GM19455 (cell line): Measurements from ENCODE around the gene SAPCD2.
"Not testable (repeated sequence)": the region's sequence is repeated elsewhere in the genome, so short reads cannot be mapped to it uniquely, and the experiment has no call there.

Experiments
- ATAC-seq: cut with Tn5 transposase; IDR thresholded peaks from one replicate; pipeline ENCODE4 v1.9.1; 2021; ENCODE audit not compliant: unreplicated experiment

Gene SAPCD2

GRCh38 chr9:137066096-137066861, 4.1 kb downstream of the SAPCD2 start:
- no peak for ATAC-seq

- ATAC-seq: no peak
Measured at GRCh38 chr9:137065336-137065967, 4.9 kb downstream of the SAPCD2 start.

GRCh38 chr9:137064880-137065164, 5.5 kb downstream of the SAPCD2 start:
- ATAC-seq: no peak

GRCh38 chr9:137064027-137064879, 6.1 kb downstream of the SAPCD2 start:
- no peak for ATAC-seq

- no peak for ATAC-seq
Measured at GRCh38 chr9:137063311-137064026, 6.9 kb downstream of the SAPCD2 start.

GRCh38 chr9:137062798-137063197, 7.6 kb downstream of the SAPCD2 start:
- ATAC-seq: not testable (repeated sequence)

- no peak for ATAC-seq
Measured at GRCh38 chr9:137062384-137062783, 8.0 kb downstream of the SAPCD2 start.

- ATAC-seq: no peak
Measured at GRCh38 chr9:137058521-137059234, 11.7 kb downstream of the SAPCD2 start.

- no peak for ATAC-seq
Measured at GRCh38 chr9:137057545-137057944, 12.8 kb downstream of the SAPCD2 start.

- no peak for ATAC-seq
Measured at GRCh38 chr9:137056739-137057415, 13.5 kb downstream of the SAPCD2 start.

- no peak for ATAC-seq
Measured at GRCh38 chr9:137055385-137056364, 14.7 kb downstream of the SAPCD2 start.

- ATAC-seq: no peak
Measured at GRCh38 chr9:137054932-137055384, 15.4 kb downstream of the SAPCD2 start.

- no peak for ATAC-seq
Measured at GRCh38 chr9:137053944-137054931, 16.1 kb downstream of the SAPCD2 start, which contains the start of gene ENTPD2. Gene ENTPD2 (minus strand): TSS chr9:137054061. CDS start chr9:137053997, 64 bp downstream.

GRCh38 chr9:137052998-137053943, 17.1 kb downstream of the SAPCD2 start:
- no peak for ATAC-seq

- ATAC-seq: no peak
Measured at GRCh38 chr9:137052293-137052692, 18.1 kb downstream of the SAPCD2 start.

- no peak for ATAC-seq
Measured at GRCh38 chr9:137051145-137051724, 19.1 kb downstream of the SAPCD2 start.
